H1 (cell line): ENCODE data around the gene CEBPG. TPM values are rescaled to one million over a fixed set of nuclear protein-coding genes. Genes with fewer than 3 reads are reported as not detected.

Source experiments
- CTCF ChIA-PET: fragments of 300-600 bp; sonication (Branson Sonifier 250); formaldehyde crosslinking; loops from one replicate; lab custom pipeline; 2021; ENCODE audit not compliant: partially characterized antibody; lab: Charles Lee
- POLR2A ChIA-PET: fragments of 300-600 bp; sonication (Branson Sonifier 250); formaldehyde crosslinking; loops from one replicate; lab custom pipeline; 2021; ENCODE audit warnings: inconsistent platforms; ENCODE audit not compliant: partially characterized antibody; lab: Charles Lee
- DNase-seq, 2 experiments: peaks; one replicate each; pipeline versions ENCODE4 v3.0.0 to v3.0.0-alpha.2; 2010 to 2022; ENCODE audit warnings: low spot score in 2 of 2, low read depth in 1 of 2, mixed read lengths in 1 of 2
- FAIRE-seq: peaks from 2 replicates; lab custom pipeline; 2011; peaks lifted over from hg19 to GRCh38; lab: Jason Lieb, UNC
- H2AFZ ChIP-seq: 2 replicates; pipeline ENCODE4 v1.8.1; 2012; ENCODE audit warnings: low read length, inconsistent platforms
- H2AK5ac ChIP-seq: 2 replicates; pipeline ENCODE4 v1.6.1; 2013; ENCODE audit warnings: low read depth, low read length
- H2BK120ac ChIP-seq: replicated peaks from 2 replicates; pipeline ENCODE3; 2013; ENCODE audit warnings: low read depth, low read length, inconsistent platforms
- H2BK12ac ChIP-seq: 2 replicates; pipeline ENCODE4 v1.6.1; 2013; ENCODE audit warnings: low read depth, low read length
- H2BK15ac ChIP-seq: 2 replicates; pipeline ENCODE4 v1.6.1; 2013; ENCODE audit warnings: low read length
- H2BK20ac ChIP-seq: 2 replicates; pipeline ENCODE4 v1.6.1; 2013; ENCODE audit warnings: low read length
- H2BK5ac ChIP-seq: 2 replicates; pipeline ENCODE4 v1.6.1; 2013; ENCODE audit warnings: low read depth, low read length
- H3K14ac ChIP-seq: 2 replicates; pipeline ENCODE4 v1.6.1; 2013; ENCODE audit warnings: inconsistent platforms; ENCODE audit not compliant: insufficient read length
- H3K18ac ChIP-seq: 2 replicates; pipeline ENCODE4 v1.6.1; 2013; ENCODE audit warnings: low read length; ENCODE audit errors: extremely low read depth
- H3K23ac ChIP-seq: 2 replicates; pipeline ENCODE4 v1.6.1; 2013; ENCODE audit warnings: inconsistent platforms; ENCODE audit not compliant: insufficient read length
- H3K23me2 ChIP-seq: 2 replicates; pipeline ENCODE4 v1.6.1; 2013; ENCODE audit warnings: low read depth, low read length
- H3K27ac ChIP-seq: 2 replicates; pipeline ENCODE4 v1.6.1; 2011; ENCODE audit warnings: low read depth, low read length, inconsistent platforms
- H3K27me3 ChIP-seq, 4 experiments: replicated peaks in 1 of 4; 1 replicate in 1 of 4; 2 replicates in 3 of 4; pipeline versions ENCODE4 v1.6.1 to v1.8.1; 2011 to 2013; ENCODE audit warnings: low read length in 3 of 4, mild to moderate bottlenecking in 3 of 4, inconsistent platforms in 2 of 4, mixed read lengths in 2 of 4, moderate library complexity in 1 of 4; ENCODE audit not compliant: control insufficient read depth in 3 of 4, insufficient read depth in 3 of 4; ENCODE audit errors: extremely low read depth in 1 of 4
- H3K36me3 ChIP-seq, 4 experiments: 2 replicates each; pipeline versions ENCODE4 v1.6.1 to v1.8.1; 2011 to 2013; ENCODE audit warnings: mild to moderate bottlenecking in 4 of 4, low read length in 3 of 4, moderate library complexity in 2 of 4, control low read depth in 1 of 4, inconsistent platforms in 1 of 4; ENCODE audit not compliant: insufficient read depth in 4 of 4, control insufficient read depth in 2 of 4
- H3K4ac ChIP-seq: replicated peaks from 2 replicates; pipeline ENCODE3; 2013; ENCODE audit warnings: low read length, low read depth, mixed read lengths, inconsistent platforms; ENCODE audit not compliant: insufficient read length
- H3K4me1 ChIP-seq, 4 experiments: replicated peaks in 1 of 4; 1 replicate in 1 of 4; 2 replicates in 3 of 4; pipeline versions ENCODE4 v1.6.1 to v1.8.1; 2011 to 2013; ENCODE audit warnings: low read length in 3 of 4, inconsistent platforms in 2 of 4, mixed read lengths in 1 of 4; ENCODE audit not compliant: insufficient read depth in 4 of 4, control insufficient read depth in 3 of 4
- H3K4me2 ChIP-seq, 2 experiments: 2 replicates each; pipeline versions ENCODE4 v1.6.1 to v1.8.1; 2011 to 2013; ENCODE audit warnings: low read depth in 2 of 2, low read length in 2 of 2, control low read depth in 1 of 2, inconsistent platforms in 1 of 2, mild to moderate bottlenecking in 1 of 2; ENCODE audit not compliant: insufficient read depth in 1 of 2
- H3K4me3 ChIP-seq, 4 experiments: fragments of 200-600, 300-600 bp in 1 of 4; sonication (generic), shearing (Covaris generic), sonication (Bioruptor Twin) in 1 of 4; 2 replicates each; pipeline versions ENCODE4 v1.5.1 to v1.8.1; 2011 to 2016; ENCODE audit warnings: low read length in 4 of 4, low read depth in 3 of 4, control low read depth in 2 of 4, inconsistent platforms in 2 of 4, mild to moderate bottlenecking in 2 of 4, mixed read lengths in 1 of 4, moderate library complexity in 1 of 4; ENCODE audit not compliant: insufficient read depth in 2 of 4; ENCODE audit errors: extremely low read depth in 1 of 4
- H3K56ac ChIP-seq: replicated peaks from 2 replicates; pipeline ENCODE3; 2013; ENCODE audit warnings: low read depth, mild to moderate bottlenecking, mixed read lengths, low read length, inconsistent platforms; ENCODE audit not compliant: insufficient read length
- H3K79me1 ChIP-seq: 2 replicates; pipeline ENCODE4 v1.6.1; 2013; ENCODE audit warnings: low read depth, low read length, control low read depth
- H3K79me2 ChIP-seq, 2 experiments: 2 replicates each; pipeline versions ENCODE4 v1.6.1 to v1.8.1; 2012 to 2013; ENCODE audit warnings: low read length in 2 of 2, mild to moderate bottlenecking in 2 of 2, inconsistent platforms in 1 of 2; ENCODE audit not compliant: insufficient read depth in 2 of 2, control insufficient read depth in 1 of 2
- H3K9ac ChIP-seq, 4 experiments: replicated peaks in 1 of 4; 1 replicate in 1 of 4; 2 replicates in 3 of 4; pipeline versions ENCODE4 v1.6.1 to v1.8.1; 2011 to 2013; ENCODE audit warnings: low read depth in 3 of 4, low read length in 3 of 4, control low read depth in 2 of 4, mild to moderate bottlenecking in 2 of 4, moderate library complexity in 2 of 4, inconsistent platforms in 1 of 4; ENCODE audit errors: extremely low read depth in 1 of 4
- H3K9me3 ChIP-seq, 2 experiments: 2 replicates each; pipeline versions ENCODE4 v1.6.1 to v1.8.1; 2012 to 2013; ENCODE audit warnings: mild to moderate bottlenecking in 2 of 2, moderate library complexity in 2 of 2, control low read depth in 1 of 2, inconsistent platforms in 1 of 2, low read depth in 1 of 2, low read length in 1 of 2, mixed read lengths in 1 of 2; ENCODE audit not compliant: insufficient read depth in 2 of 2
- H4K20me1 ChIP-seq, 2 experiments: replicated peaks in 1 of 2; 2 replicates each; pipeline versions ENCODE3 to v1.8.1; 2011 to 2013; ENCODE audit warnings: inconsistent platforms in 2 of 2, low read length in 2 of 2, mild to moderate bottlenecking in 1 of 2; ENCODE audit not compliant: insufficient read depth in 2 of 2, control insufficient read depth in 1 of 2
- H4K5ac ChIP-seq: 2 replicates; pipeline ENCODE4 v1.6.1; 2013; ENCODE audit warnings: low read length, low read depth, mixed read lengths, inconsistent platforms; ENCODE audit not compliant: insufficient read length
- H4K8ac ChIP-seq: 2 replicates; pipeline ENCODE4 v1.8.0; 2013; ENCODE audit warnings: mild to moderate bottlenecking, moderate library complexity, low read length, inconsistent platforms; ENCODE audit not compliant: insufficient read depth; ENCODE audit errors: extremely low read depth
- H4K91ac ChIP-seq: replicated peaks from 2 replicates; pipeline ENCODE3; 2013; ENCODE audit warnings: low read length, mixed read lengths, inconsistent platforms; ENCODE audit not compliant: insufficient read length
- CBX5 ChIP-seq: fragments of 300-800, 300-1000 bp; sonication (generic); IDR thresholded peaks from 2 replicates; pipeline ENCODE4 v1.7.1; 2016; ENCODE audit warnings: antibody characterized with exemption, low read length, low read depth
- CBX8 ChIP-seq: fragments of 300-800, 300-1000 bp; sonication (generic); IDR thresholded peaks from 2 replicates; pipeline ENCODE4 v1.7.1; 2016; ENCODE audit warnings: low read depth, low read length, borderline replicate concordance
- NRF1 ChIP-seq: IDR thresholded peaks from 2 replicates; pipeline ENCODE4 v1.6.1; 2011; ENCODE audit warnings: mild to moderate bottlenecking, low read depth, low read length, improper control_type of control experiment
- PHF8 ChIP-seq: fragments of 200-600 bp; sonication (generic); conservative IDR thresholded peaks from 2 replicates; pipeline ENCODE4 v1.7.1; 2012; ENCODE audit warnings: low read depth, mild to moderate bottlenecking, inconsistent platforms, low read length, moderate library complexity
- SRF ChIP-seq: IDR thresholded peaks from 2 replicates; pipeline ENCODE4 v1.6.1; 2011; ENCODE audit warnings: mild to moderate bottlenecking, low read depth, low read length, moderate library complexity
- TAF1 ChIP-seq: IDR thresholded peaks from 2 replicates; pipeline ENCODE4 v1.6.1; 2011; ENCODE audit warnings: mild to moderate bottlenecking, low read depth, low read length
- WGBS, 2 experiments: shearing (Covaris generic) in 1 of 2; methylation state at CpG; one replicate each; pipeline versions ENCODE4 v1.1.6 to v1.1.7; 2013 to 2015; ENCODE audit warnings: low lambda C conversion rate in 2 of 2, mixed read lengths in 2 of 2, inconsistent platforms in 1 of 2, low coverage in 1 of 2, missing lambda C conversion rate in 1 of 2; ENCODE audit not compliant: insufficient replicate concordance in 2 of 2, insufficient coverage in 1 of 2, insufficient read length in 1 of 2; ENCODE audit errors: extremely low coverage in 1 of 2, missing lambda C conversion rate in 1 of 2; 5-methylcytosine and 5-hydroxymethylcytosine counted together
- polyA plus RNA-seq, 7 experiments: library from polyadenylated mRNA; depleted of rRNA in 3 of 7; stranded (reverse) in 5 of 7; unstranded in 2 of 7; fragments of >200 nt in 5 of 7; fragments of 200-250 nt in 2 of 7; gene quantifications; 1 replicate in 5 of 7; 2 replicates in 1 of 7; 4 replicates in 1 of 7; pipeline versions ENCODE4 v1.2.1 to v1.2.3, GENCODE V29; 2011 to 2013; ENCODE audit warnings: missing spikeins in 2 of 7, mixed read lengths in 2 of 7
- total RNA-seq: library from RNA; stranded (reverse); fragmentation: NEBNext Ultra II Directional; extraction: Animal tissue kit (Norgen Biotek cat#: 25700); gene quantifications from 2 replicates; pipeline ENCODE4 v1.2.1, GENCODE V29; 2021
- TF ChIP-seq, protein P1 (sequence below): IDR thresholded peaks from 2 replicates; pipeline ENCODE4 v1.6.1; 2012; ENCODE audit warnings: low read length, inconsistent platforms
- TF ChIP-seq, protein P2 (sequence below): IDR thresholded peaks from 2 replicates; pipeline ENCODE4 v1.6.1; 2011; ENCODE audit warnings: low read depth, mild to moderate bottlenecking, low read length; ENCODE audit not compliant: insufficient read depth
- TF ChIP-seq, protein P3 (sequence below): IDR thresholded peaks from 2 replicates; pipeline ENCODE4 v1.6.1; 2012; ENCODE audit warnings: inconsistent platforms

CEBPG gene
- total and polyA plus RNA-seq, 2 of the 8 experiments (the other 6 are each of a cell fraction or from before 2014, with no cell fraction given) = 12.3 to 35.4 TPM

DNA sequence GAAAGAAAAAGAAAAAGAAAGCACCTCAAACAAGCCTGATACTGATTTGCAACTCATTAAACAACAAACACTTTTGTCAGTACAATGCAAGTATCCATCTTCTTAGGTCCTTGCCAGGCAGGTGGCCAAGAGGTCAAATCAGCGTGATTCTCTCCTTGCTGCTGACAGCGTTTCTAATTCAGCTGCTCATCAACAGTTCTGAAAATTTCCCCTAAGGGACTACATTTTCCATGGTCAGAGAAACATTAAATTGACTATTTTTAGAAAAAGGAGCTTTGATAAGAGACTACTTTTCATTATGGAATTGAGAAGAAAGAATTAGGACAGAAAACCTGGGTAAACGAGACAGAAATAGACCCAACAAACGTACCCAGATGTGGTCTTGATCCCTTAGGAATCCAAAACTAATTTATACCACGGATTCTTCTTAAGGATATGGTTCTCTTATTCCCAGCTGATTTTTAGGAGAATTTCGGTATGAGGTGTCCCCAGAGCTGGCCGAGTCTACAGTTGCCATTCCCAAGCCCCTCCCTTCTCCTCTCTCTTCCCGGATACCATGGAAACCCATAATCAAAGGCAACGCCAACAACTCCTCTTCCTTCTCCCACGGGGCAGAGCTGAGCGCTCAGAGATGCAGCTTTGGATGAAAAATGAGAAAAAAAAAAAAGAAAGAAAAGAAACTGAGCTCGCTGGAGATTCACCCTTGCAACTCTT lies 29.5 kb upstream of the CEBPG start:
- H3K4me2 ChIP-seq = no peak overlapping the region
- no peak overlapping the region for H4K91ac ChIP-seq
- 0 out of 7 replicates have a peak, but pooled peaks cover 0 to 3% (median 0%) of the 10 kb centered on the region in 4 experiments for H3K27me3 ChIP-seq
- H3K9ac ChIP-seq = no peak overlapping the region
- H2BK12ac ChIP-seq = no peak overlapping the region
- FAIRE-seq = no peak
- no peaks in the 10 kb centered on the region for H3K9me3 ChIP-seq
- H4K5ac ChIP-seq = no peak overlapping the region
- H2AFZ ChIP-seq = no peak overlapping the region
- no peak overlapping the region for H3K56ac ChIP-seq
- H3K79me2 ChIP-seq = no peaks in the 10 kb centered on the region
- DNase-seq = no peak
- no peak overlapping the region for H2BK120ac ChIP-seq
- H3K4ac ChIP-seq = no peak overlapping the region
- no peak overlapping the region for H4K8ac ChIP-seq
- no peaks in the 10 kb centered on the region; the same call in 1 of the 2 replicates for H3K23me2 ChIP-seq
- H3K14ac ChIP-seq = no peak overlapping the region
- no peak overlapping the region for H2BK15ac ChIP-seq
- no peak overlapping the region for H3K18ac ChIP-seq
- H2AK5ac ChIP-seq = no peak overlapping the region
- ChIA-PET POLR2A (interaction anchor here (1.1 kb wide), 1 partner anchor 35 kb away, joined by 3 read pairs; no protein-coding TSS in a partner anchor), CTCF (interaction anchor here (0.7 kb wide), 1 partner anchor 102 kb away, joined by 4 read pairs; no protein-coding TSS in a partner anchor)
- WGBS, 2 experiments = 60% methylated on average over 12 of the region's 12 CpGs; no CpG with 5 or more reads in 1 of the 2 experiments
- H3K4me3 ChIP-seq = no peak overlapping the region
- no peaks in the 10 kb centered on the region for H3K79me1 ChIP-seq
- no peak overlapping the region for H2BK5ac ChIP-seq
- H3K27ac ChIP-seq = no peak overlapping the region
- no peaks in the 10 kb centered on the region for H3K36me3 ChIP-seq
- no peaks in the 10 kb centered on the region for H4K20me1 ChIP-seq
- no peak overlapping the region for H3K23ac ChIP-seq
- no peaks in the 10 kb centered on the region; a peak in 1 of 7 replicates for H3K4me1 ChIP-seq
- no peak overlapping the region for H2BK20ac ChIP-seq
- TF ChIP-seq PHF8 (no peak), TAF1 (no peak), CBX5 (no peak), CBX8 (no peak), SRF (no peak), NRF1 (no peak)
- TF ChIP-seq, protein P1, sequence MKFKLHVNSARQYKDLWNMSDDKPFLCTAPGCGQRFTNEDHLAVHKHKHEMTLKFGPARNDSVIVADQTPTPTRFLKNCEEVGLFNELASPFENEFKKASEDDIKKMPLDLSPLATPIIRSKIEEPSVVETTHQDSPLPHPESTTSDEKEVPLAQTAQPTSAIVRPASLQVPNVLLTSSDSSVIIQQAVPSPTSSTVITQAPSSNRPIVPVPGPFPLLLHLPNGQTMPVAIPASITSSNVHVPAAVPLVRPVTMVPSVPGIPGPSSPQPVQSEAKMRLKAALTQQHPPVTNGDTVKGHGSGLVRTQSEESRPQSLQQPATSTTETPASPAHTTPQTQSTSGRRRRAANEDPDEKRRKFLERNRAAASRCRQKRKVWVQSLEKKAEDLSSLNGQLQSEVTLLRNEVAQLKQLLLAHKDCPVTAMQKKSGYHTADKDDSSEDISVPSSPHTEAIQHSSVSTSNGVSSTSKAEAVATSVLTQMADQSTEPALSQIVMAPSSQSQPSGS = no peak
- TF ChIP-seq, protein P2, sequence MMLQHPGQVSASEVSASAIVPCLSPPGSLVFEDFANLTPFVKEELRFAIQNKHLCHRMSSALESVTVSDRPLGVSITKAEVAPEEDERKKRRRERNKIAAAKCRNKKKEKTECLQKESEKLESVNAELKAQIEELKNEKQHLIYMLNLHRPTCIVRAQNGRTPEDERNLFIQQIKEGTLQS = no peak
- TF ChIP-seq, protein P3, sequence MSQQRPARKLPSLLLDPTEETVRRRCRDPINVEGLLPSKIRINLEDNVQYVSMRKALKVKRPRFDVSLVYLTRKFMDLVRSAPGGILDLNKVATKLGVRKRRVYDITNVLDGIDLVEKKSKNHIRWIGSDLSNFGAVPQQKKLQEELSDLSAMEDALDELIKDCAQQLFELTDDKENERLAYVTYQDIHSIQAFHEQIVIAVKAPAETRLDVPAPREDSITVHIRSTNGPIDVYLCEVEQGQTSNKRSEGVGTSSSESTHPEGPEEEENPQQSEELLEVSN = no peak
